GM18526 (cell line): ENCODE results near the gene IGF2BP3.

Experiments used
- POLR2A ChIP-seq: IDR thresholded peaks from 3 replicates; pipeline ENCODE4 v1.6.1; 2011; ENCODE audit not compliant: insufficient read length; ENCODE audit errors: extremely low read depth

The IGF2BP3 gene

DNA sequence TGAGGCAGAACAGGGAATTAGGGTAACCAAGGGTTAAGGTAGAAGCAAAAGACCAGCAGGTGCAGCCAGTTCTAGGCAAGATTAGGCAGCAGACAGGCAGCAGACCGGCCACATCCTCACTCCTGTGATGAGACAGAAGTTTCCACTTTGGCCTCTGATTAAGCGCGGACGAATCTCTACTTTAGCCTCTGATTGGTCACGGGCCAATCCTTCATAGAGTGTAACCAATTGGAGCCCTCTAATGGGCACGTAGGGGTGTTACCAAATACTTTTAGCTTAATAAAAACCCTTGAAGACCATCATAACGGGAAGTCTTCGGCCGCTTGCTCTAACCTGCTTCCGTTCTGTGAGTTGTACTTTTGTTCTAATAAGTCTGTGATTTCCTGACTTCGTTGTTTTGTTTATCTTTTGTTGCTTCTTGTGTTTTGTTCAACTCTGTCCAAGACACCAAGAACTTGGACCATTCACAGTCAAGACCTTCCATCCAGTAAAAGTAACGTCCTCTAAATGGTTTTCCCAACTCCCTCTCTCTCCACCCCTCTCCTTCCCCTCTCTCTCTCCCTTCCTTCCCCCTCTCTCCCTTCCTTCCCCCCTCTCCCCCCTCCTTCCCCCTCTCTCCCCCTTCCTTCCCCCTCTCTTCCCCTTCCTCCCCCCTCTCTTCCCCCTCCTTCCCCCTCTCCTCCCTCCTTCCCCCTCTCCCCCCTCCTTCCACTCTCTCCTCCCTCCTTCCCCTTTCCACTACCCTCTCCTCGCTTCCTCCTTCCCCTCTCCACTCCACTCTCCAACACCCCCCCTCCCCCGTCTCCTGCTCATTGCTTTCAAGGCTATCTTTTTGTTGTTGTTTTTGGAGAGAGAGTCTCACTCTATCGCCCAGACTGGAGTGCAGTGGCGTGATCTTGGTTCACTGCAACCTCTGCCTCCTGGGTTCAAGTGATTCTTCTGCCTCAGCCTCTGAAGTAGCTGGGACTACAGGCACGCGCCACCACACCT lies 184.3 kb downstream of the IGF2BP3 start:
- no peak for TF ChIP-seq POLR2A

DNA sequence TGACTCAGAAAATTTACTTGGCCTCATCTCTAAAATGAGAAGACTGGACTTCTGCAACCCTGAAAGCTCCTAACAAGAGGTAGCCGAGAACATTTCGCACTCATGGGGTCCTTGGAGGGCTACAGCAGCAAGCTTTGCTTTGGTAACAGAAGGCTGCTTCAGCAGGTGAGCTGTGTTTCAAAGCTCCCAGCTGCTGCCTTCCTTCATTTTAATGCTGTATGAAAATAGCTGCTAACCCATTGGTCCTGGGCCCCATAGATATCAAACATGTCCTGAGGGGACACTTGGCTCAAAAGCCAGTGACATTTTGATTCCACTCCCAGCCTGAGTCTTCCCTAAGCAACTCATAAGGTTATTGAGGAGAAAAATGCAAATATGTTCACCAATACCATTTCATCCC lies 185.4 kb downstream of the IGF2BP3 start:
- no peak for TF ChIP-seq POLR2A

DNA sequence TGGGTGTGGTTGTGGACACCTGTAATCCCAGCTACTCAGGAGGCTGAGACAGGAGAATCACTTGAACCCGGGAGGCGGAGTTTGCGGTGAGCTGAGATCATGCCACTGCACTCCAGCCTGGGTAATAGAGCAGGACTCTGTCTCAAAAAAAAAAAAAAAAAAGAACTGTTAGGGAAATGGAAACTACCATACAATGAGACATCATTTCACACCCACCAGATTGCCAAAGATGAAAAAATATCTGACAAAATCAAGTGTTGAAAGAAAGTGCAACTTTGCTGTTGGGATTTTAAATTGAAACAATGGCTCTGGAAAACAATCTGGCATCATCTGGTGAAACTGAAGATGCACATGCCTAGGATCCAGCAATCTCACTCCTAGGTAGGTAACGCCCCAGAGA lies 187.2 kb downstream of the IGF2BP3 start:
- TF ChIP-seq POLR2A, result no peak

DNA sequence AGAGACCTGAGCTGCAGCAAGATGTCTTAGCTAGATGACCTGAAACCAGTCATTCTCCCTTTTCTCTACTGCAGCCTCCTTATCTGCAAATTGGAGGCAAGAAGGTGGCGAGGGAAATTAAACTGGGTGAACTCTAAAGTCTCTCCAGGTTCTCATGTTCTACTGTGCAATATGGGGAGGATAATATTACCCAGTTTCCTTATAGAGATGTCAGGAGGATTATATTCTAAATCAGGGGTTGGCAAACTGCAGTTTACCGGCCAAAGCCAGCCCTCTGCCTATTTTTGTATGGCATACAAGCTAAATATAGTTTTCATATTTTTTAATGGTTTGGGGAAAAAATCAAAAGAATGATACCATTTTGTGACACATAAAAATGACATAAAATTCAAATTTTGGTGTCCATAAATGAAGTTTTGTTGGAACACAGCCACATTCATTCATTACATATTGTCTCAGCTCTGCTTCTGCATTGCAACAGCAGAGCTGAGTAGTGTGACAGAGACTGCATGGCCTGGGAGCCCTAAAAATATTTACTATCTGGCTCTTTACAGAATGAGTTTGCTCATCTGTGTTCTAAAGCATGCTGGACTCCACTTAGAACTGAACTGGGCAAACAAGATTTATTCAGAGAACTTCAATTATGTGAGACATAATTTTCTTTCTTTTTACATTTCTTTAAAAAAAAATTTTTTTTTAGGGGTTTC lies 190.3 kb downstream of the IGF2BP3 start:
- no peak for TF ChIP-seq POLR2A

DNA sequence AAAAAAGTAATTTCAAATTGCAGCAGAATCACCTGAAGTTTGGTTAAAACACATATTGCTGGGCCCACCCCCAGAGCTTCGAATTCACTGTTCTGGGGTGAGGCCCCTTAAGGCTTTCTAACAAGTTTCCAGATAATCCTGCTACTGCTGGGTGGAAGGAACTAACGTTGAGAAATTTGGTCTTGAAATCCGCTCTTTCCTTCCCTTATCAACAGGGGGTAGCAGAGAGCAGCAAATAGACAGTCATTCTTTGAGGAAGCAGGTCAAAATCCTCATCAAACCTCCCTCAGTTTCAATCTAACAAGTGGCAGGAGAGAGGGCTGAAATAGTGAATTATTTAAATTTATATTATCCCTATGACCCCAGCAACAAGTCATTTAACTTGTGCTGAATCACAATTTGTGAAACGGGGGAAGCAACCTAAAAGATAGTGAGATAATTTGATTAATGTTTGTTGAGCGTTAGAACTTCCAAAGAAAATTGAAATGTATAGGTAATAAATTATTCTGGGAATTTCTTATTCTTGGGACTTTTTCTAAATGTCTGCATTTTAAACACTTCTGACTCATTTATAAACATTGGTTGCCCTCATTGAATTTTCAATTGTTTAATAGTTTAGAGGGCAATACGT lies 192.8 kb downstream of the IGF2BP3 start:
- TF ChIP-seq POLR2A, result no peak

DNA sequence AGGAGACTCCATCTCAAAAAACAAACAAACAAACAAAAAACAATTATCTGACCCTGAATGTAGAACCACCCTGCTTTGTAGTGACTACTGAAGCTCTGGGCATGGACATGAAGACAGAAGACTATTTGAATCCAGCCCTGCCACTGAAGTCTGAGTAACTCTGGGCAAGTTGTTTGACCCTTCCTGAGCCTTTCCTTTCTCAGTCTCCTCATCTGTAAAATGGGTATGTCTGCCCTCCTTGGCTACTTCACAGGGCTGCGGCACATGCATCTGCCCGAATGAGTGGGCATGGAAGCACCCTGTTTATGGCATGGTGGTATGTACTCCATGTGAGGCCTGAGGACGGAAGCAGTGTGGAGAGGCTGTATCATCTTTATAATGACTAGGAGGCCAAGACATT lies 193.3 kb downstream of the IGF2BP3 start:
- TF ChIP-seq POLR2A, result no peak

DNA sequence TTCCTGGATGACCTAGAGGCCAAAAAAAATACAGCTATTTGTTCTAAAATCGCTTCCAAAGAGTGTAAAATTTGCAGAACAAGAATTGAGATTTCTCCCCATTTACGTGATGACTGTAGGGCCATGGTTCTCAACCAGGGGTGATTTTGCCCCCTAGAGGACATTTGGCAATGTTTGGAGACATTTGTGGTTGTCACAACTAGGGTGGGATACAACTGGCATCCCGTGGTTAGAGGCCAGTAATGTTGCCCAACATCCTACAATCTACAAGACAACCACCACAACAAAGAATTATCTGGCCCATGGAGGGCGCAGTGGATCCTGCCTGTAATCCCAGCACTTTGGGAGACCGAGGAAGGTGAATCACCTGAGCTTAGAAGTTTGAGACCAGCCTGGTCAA lies 193.9 kb downstream of the IGF2BP3 start:
- TF ChIP-seq POLR2A, result no peak

DNA sequence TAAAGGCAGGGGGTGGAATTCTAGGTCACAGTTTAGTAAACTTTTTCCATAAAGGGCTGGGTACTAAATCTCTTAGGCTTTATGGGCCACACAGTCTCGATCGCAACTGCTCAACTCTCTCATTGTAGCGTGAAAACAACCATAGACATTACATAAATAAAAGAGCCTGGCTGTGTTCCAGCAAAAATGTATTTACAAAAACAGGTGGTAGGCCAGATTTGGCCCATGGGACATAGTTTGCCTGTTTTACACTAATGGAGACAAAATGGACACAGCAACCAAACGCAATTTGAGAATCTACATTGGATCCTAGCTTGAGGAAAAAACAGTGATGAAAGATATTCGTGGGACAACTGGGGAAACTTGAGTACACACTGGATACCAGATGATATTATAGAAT lies 194.4 kb downstream of the IGF2BP3 start:
- no peak for TF ChIP-seq POLR2A

DNA sequence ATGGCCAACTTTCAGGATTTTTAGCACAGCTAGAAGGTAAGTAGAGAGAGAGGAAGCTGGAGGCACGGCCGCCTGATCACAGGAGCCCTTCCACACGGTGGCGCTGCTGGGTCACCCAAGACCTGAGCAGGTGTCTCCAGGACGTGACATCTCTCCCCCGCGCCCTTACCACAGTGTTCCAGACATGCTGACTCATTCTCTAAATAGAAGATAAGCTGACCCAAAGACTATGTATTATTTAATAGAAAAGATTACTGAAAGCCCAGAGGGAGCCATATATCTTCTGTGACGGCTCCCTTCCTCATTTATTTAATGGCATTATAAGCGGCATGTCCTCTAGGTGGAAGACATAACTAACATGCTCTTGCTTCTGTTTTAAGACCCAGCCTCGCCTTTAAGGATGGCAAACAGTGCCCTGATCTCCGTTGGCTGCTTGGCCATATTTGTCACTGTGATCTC lies 197.1 kb downstream of the IGF2BP3 start:
- TF ChIP-seq POLR2A, result no peak

DNA sequence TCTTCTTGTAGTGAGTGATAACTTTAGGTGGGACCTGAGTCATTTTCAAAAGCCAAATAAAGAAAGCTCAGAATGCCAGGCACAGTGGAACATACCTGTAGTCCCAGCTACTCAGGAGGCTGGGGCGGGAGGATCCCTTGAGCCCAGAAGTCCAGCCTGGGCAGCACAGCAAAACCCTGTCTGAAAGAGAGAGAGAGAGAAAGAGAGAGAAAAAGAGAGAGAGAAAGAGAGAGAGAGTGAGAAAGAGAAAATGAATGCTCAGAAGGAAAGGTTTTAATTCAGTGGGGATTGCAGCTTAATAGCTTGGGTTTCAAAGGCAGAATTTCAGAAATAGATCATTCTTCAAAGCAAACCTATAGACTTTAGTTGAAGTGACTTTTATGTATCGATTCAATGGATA lies 198.0 kb downstream of the IGF2BP3 start:
- no peak for TF ChIP-seq POLR2A

DNA sequence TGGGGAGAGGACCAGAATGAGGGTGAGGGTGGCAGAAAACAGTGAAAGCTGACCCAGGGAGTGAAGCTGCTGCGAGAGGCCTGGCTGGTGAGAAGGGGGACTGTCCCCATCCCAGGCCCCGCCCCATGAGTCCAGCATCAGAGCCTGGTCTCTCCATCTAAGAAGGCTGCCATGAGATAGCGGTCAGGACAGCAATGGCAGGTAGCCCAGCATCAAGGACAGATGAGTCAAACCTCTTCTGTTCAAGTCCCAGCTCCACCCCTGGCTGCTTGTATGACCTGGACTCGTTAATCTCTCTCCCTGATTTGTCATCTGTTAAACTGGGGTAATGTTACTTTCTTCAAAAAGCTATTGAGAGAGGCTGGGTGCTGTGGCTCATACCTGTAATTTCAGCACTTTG lies 201.5 kb downstream of the IGF2BP3 start:
- TF ChIP-seq POLR2A, result no peak

DNA sequence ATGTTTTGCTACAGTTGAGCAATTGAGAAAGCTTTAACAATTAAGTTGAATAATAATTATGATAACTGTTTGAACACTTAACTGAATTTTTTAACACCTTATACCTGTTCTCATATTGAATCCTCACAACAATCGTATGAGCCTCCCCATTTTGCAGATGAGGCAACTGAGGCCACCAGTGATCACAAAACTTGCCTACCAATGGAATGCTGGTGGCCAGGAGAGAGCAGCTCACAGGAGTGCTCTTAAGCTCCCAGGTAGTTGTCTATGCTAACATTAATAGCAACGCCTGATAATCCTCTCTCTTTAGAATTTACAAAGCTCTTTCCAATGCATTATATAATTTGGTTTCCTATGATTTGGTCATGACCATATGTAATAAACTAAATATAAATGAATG lies 202.1 kb downstream of the IGF2BP3 start:
- no peak for TF ChIP-seq POLR2A

DNA sequence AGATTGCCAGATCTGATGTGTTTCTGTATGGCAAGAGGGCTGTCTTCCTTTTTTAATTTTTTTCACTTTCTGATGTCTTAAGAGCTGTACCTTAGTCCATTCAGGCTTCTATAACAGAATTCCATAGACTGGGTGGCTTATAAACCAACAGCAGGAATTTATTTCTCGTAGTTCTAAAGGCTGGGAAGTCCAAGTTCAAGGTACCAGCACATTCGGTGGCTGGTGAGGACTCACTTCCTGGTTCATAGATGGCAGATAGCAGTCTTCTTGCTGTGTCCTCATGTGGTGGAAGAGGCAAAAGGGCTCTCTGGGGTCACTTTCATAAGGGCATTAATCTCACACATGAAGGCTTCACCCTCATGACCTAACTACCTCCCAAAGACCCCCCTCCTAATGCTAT lies 202.9 kb downstream of the IGF2BP3 start:
- TF ChIP-seq POLR2A, result no peak

DNA sequence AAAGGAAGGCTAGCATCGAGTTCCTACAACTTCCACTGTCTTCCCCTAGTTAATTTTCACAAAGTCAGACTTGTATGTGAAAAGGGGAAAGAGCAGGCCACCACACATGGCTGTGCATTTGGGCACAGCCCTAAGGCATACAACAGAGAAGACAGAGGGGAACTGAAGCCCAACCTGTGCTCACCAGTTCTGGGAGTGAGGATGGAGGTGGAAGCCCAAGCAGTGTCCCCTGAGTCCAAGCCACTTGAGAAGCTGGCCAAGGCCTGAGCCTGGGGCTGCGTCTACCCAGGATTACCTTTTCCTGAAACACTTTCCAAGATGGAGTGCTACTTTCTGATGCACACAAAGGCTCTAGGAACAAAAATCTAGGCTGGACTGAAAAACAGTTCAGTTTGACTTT lies 203.4 kb downstream of the IGF2BP3 start:
- TF ChIP-seq POLR2A, result no peak

DNA sequence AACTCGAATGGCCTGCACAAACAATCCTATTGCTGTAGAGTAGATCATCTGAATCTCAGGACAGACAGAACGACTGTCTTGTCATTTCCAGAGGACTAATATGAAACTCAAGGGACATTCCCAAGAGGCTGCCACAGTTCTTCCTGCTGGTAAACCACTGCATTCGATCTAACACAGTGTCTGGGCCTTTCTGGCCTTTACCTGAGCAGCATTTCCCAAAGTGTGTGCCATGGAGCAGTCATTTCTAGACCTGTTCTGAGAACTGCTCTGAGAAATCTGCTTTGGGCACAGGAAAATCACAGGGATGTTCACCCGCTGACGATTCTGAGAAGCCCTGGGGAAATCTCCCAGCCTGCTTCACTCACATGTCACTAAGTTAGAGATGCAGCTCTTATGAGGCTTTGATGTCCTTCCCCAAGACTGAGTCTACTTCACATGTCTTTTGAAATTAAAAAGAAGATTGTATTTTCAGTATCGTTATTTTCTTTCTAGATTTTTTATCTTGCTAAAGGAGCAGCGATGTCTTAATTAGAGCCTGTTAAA lies 205.3 kb downstream of the IGF2BP3 start:
- no peak for TF ChIP-seq POLR2A

DNA sequence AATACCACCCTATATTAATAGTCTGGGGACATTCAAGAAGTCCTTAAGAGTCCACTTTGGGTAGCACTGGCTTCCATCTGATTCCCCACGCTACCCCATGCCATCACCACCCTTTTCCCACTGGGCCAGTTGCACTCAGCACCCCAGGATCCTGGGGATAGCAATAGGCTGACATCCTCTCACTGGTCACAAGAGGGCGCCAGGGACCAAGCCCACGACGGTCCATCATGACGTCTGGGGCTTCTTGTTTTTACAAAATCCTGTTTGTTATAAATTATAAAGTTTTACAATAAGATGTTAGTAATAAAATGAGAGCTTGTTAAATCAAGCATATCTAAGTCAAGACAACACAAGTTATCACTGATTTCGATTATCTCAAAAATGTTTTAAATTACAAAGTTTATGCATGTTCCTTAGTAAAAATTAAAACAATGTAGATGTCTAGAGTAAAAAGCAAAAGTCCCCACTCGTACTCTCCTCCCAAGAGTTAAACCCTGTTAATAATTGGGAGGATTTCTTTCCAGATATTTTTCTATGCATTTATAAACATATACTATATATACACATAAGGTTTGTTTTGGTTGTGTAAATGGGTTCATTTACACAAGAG lies 208.3 kb downstream of the IGF2BP3 start:
- TF ChIP-seq POLR2A, result no peak

DNA sequence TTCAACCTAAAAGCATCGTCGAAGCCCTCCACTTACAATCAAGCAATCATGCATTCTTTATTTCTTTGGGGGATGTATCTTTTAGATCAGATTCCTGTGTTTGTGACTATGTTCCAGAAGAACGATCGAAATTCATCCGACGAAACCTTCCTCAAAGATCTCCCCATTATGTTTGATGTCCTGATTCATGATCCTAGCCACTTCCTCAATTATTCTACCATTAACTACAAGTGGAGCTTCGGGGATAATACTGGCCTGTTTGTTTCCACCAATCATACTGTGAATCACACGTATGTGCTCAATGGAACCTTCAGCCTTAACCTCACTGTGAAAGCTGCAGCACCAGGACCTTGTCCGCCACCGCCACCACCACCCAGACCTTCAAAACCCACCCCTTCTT lies 209.9 kb downstream of the IGF2BP3 start:
- no peak for TF ChIP-seq POLR2A
